Activated CD8-positive, alpha-beta memory T cell treated with anti-CD3 and anti-CD28 coated beads, Interleukin-2, amount 10 ng/mL, durations not matched to agents 7 days and 5 days (primary cell): ENCODE results near the gene DLD. TPM values are rescaled to one million over a fixed set of nuclear protein-coding genes. Genes with fewer than 3 reads are reported as not detected.
"Not testable (repeated sequence)": the region's sequence is repeated elsewhere in the genome, so short reads cannot be mapped to it uniquely, and the experiment has no call there.

Source experiments
- ATAC-seq: fragments of 150-1000 bp; cut with Tn5 transposase; one replicate; pipeline ENCODE4 v1.10.0; 2021; ENCODE audit warnings: moderate library complexity
- CTCF ChIA-PET: fragments of 350-600 bp; sonication (Branson Sonifier 250); formaldehyde crosslinking; loops from one replicate; lab custom pipeline; 2021; ENCODE audit warnings: antibody characterized with exemption; lab: Charles Lee
- DNase-seq: peaks from one replicate; pipeline ENCODE4 v3.0.0-alpha.2; 2020
- H3K27ac Mint-ChIP-seq: one replicate; pipeline ENCODE4 v1.8.0; 2021; ENCODE audit warnings: mild to moderate bottlenecking, mixed read lengths
- H3K27me3 Mint-ChIP-seq: one replicate; pipeline ENCODE4 v1.8.0; 2021; ENCODE audit warnings: mixed read lengths
- H3K36me3 Mint-ChIP-seq: one replicate; pipeline ENCODE4 v1.8.0; 2021; ENCODE audit warnings: mild to moderate bottlenecking, mixed read lengths
- H3K4me1 Mint-ChIP-seq: one replicate; pipeline ENCODE4 v1.8.0; 2021; ENCODE audit warnings: mixed read lengths
- H3K4me3 Mint-ChIP-seq: one replicate; pipeline ENCODE4 v1.8.0; 2021; ENCODE audit warnings: mild to moderate bottlenecking, moderate library complexity, mixed read lengths
- H3K9me3 Mint-ChIP-seq: one replicate; pipeline ENCODE4 v1.8.0; 2022; ENCODE audit warnings: low read depth, mixed read lengths
- total RNA-seq, 2 experiments: library from RNA; stranded (reverse); gene quantifications; one replicate each; pipeline ENCODE4 v1.2.3, GENCODE V29; 2021

The DLD gene
- total RNA-seq, 2 experiments from 2014 or later = 64.1 to 78.2 TPM

DNA sequence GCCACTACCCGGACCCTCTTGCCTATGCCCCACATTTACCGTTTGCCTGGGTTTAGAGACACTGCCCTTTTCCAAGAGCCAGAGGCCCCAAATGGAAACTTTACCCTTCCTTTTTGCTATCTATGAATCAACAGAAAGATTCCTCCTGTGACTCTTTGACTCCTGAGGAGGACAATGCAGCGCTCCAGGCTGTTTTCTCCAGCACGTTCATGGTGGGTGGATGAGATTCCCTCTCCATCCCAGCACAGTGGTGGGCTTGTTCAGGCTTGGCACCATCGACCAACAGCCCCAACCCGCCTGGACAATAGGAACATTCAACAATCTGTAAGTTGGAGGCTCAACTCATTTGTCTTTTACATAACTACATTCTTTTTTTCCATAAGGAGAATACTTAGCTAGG is 55.9 kb downstream of the DLD start:
- ATAC-seq (no peak), DNase-seq (no peak)
- H3K9me3 Mint-ChIP-seq = no peaks in the 10 kb centered on the region
- H3K4me1 Mint-ChIP-seq = no peaks in the 10 kb centered on the region
- CTCF ChIA-PET = no interaction called here
- peaks cover 11% of the 10 kb centered on the region for H3K27me3 Mint-ChIP-seq
- no peaks in the 10 kb centered on the region for H3K36me3 Mint-ChIP-seq
- no peak overlapping the region for H3K4me3 Mint-ChIP-seq
- no peak overlapping the region for H3K27ac Mint-ChIP-seq

DNA sequence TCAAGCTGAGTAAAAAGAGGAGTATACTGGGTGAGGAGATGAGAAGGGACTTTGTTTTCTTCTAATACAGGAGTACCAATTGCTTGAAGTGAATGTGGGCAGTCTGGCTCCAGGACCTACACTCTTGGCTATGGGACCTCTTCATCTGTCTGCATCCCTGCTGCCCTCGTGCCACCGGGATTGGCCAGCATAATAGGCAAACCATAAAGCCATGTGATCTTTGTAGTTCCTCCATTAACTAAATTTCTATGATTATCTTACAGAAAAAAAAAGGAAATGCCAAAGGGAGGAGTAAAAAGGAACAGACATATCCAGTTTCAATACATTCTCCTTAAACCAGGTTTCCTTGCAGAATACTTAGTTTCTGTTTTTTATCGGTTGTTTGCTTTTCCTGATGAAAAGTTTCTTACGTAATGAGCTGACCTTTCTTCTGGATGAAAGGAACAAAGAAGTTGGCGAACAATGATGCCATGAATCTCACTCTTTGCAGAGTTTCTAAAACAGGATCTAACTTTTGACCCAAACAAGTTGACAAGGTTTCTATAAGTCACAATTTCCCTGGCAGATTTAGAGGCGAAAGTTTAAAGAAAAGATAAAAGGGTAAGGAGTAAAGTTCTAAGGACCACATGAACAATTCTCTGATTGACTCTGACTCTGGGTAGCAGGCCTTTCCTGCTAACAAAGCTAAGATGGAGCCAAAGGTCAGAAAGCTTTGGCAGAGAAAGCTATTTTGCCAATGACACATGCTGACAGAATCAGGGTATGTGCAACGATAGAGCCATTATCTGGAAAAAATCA is 57.9 kb downstream of the DLD start:
- DNase-seq (no peak), ATAC-seq (no peak)
- Mint-ChIP-seq H3K27me3 (peaks cover 11% of the 10 kb centered on the region), H3K9me3 (no peaks in the 10 kb centered on the region), H3K27ac (no peak overlapping the region), H3K4me1 (no peaks in the 10 kb centered on the region), H3K4me3 (no peak overlapping the region), H3K36me3 (no peaks in the 10 kb centered on the region)
- CTCF ChIA-PET = no interaction called here

DNA sequence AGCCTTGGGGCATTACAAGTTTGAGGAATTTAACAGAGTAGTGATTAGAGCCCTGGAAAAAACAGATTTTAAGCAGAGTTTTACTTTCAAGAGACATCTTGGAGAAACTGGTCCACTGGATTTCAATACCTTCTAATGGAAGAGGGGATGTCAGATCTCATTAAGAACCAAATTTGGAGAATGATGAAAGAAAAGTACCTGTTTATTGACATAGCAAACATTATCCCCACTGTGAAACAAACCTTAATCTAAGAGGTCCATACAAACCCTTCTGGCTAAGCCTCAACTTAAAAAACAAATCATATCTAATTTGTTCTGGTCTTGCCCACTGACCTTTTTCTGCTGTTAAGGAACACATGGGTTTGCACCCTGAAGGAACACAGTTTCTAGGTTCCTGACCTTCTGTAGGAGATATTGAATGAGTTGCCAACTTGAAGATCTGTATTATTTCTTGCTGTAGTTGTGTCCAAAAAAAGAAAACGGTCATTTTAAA is 58.5 kb downstream of the DLD start:
- Mint-ChIP-seq H3K36me3 (no peaks in the 10 kb centered on the region), H3K9me3 (no peaks in the 10 kb centered on the region), H3K4me1 (no peaks in the 10 kb centered on the region), H3K27ac (no peak overlapping the region), H3K4me3 (no peak overlapping the region), H3K27me3 (peaks cover 11% of the 10 kb centered on the region)
- CTCF ChIA-PET = no interaction called here
- no peak for ATAC-seq
- DNase-seq = no peak

DNA sequence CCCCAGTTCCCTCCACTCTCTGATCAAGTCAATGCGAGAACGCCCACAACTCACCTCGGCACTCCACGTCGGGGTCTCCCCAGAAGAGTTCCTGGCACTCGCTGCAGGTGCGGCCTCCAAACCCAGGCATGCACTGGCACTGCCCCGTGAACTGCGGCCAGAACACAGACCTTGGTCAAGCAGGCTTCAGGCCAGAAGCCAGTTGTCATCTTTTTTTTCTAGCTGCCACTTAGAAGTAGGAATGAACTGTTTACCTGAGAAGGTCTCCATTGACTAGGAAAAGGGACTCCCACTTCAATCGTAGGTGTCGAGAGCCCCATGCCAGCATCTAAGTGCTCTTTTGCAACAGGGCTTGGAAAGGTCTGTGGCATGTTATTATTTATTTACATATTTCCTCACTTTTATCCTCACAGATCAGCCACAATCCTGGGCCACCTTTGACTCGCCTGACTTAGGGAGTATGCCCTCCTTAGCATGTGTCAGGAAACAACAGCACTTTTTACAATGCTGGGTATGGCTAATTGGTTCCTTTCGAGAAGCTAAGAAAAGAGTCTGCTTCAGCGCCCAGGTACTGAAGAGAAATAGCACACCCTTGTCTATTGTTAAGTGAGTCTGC is 60.3 kb downstream of the DLD start:
- Mint-ChIP-seq H3K9me3 (no peaks in the 10 kb centered on the region), H3K4me1 (no peaks in the 10 kb centered on the region), H3K4me3 (no peak overlapping the region), H3K27ac (no peak overlapping the region), H3K36me3 (no peaks in the 10 kb centered on the region), H3K27me3 (peaks cover 15% of the 10 kb centered on the region)
- ATAC-seq (no peak), DNase-seq (no peak)
- CTCF ChIA-PET = no interaction called here

DNA sequence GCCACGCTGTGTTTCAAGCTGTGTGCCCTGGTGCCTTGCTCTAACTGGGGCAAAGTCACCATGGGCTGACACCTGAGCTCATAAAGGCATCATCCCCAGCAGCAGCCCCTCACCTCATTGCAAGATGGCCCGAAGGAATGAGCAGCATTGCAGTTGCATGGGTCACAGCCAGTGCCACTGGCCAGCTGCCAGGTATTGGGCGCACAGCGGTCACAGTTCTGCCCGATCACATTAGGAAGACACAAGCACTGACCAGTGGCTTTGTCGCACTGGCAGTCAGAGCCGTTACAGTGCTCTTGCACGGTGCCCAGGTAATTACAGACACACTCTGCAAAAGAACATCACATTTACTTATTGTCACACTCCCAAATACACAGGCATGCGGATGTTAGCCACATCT is 60.9 kb downstream of the DLD start:
- Mint-ChIP-seq H3K4me3 (no peak overlapping the region), H3K27me3 (peaks cover 19% of the 10 kb centered on the region), H3K36me3 (no peaks in the 10 kb centered on the region), H3K4me1 (no peaks in the 10 kb centered on the region), H3K9me3 (no peaks in the 10 kb centered on the region), H3K27ac (no peak overlapping the region)
- CTCF ChIA-PET = no interaction called here
- ATAC-seq (no peak), DNase-seq (no peak)

DNA sequence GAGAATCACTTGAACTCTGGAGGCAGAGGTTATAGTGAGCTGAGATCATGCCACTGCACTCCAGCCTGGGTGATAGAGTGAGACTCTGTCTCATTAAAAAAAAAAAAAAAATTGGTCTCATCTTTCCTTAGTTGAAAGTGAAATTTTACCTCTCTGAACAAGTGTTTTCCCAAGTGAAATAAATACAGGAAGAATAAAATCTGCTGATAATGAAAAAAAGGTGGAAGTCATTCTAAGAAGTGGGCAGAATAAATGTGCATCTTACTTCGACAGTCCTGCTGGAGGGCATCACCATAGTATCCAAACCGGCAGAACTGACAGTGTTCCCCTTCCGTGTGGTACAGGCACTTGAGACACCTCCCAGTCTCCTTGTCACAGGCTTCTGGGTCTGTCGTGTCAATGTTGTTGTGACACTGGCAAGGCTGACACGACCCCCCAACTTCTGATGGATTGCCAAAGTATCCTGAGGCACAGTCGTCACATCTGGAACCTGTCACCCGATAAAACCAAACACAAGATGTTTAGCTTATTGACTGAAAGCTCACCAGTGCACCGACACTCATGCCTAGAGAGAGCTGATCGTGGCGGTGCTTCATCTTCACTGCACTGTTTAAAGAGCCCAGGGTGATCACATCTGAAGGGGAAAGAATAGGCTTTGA is 62.4 kb downstream of the DLD start:
- ATAC-seq = no peak
- H3K27ac Mint-ChIP-seq = no peak overlapping the region
- no peaks in the 10 kb centered on the region for H3K9me3 Mint-ChIP-seq
- no peak for DNase-seq
- H3K4me1 Mint-ChIP-seq = no peaks in the 10 kb centered on the region
- peaks cover 27% of the 10 kb centered on the region for H3K27me3 Mint-ChIP-seq
- CTCF ChIA-PET = no interaction called here
- no peaks in the 10 kb centered on the region for H3K36me3 Mint-ChIP-seq
- no peak overlapping the region for H3K4me3 Mint-ChIP-seq

DNA sequence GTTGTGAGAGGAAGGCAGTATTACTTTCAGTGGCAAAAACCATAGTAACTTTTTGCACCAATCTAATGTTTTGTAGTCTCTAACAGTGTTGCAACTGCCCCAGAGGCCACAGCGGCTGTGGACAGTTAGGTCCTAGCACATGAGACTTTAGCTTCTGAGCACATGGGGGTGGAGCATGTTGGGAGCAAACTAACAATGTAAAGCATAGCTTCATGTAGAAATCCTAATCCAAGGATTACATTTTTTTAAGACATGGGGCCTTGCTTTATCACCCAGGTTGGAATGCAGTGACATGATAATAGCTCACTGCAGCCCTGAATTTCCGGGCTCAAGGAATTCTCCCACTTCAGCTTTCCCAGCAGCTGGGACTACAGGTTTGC is 62.9 kb downstream of the DLD start:
- Mint-ChIP-seq H3K36me3 (no peaks in the 10 kb centered on the region), H3K27me3 (peaks cover 26% of the 10 kb centered on the region), H3K9me3 (no peaks in the 10 kb centered on the region), H3K4me3 (no peak overlapping the region), H3K4me1 (no peaks in the 10 kb centered on the region), H3K27ac (no peak overlapping the region)
- DNase-seq (no peak), ATAC-seq (no peak)
- CTCF ChIA-PET = no interaction called here

DNA sequence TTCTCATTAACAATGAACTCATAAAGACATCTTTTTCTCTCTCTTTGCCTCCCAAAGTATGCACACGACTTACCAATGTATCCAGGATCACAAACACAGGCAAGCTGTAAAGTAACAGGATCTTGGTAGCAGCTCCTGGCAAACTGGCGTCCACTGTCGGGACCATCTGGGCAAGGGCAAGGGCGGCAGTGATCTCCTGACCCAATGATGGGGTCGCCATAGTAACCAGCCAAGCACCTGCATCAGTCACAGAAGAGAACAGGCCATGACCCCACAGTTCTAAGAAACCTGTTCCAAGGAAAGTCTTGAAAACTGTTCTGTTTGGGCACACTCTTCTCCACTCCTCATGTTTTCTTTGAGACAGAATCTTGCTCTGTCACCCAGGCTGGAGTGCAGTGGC is 64.4 kb downstream of the DLD start:
- Mint-ChIP-seq H3K27me3 (peaks cover 19% of the 10 kb centered on the region), H3K4me3 (no peak overlapping the region), H3K9me3 (no peaks in the 10 kb centered on the region), H3K36me3 (no peaks in the 10 kb centered on the region), H3K27ac (no peak overlapping the region), H3K4me1 (no peaks in the 10 kb centered on the region)
- CTCF ChIA-PET = no interaction called here
- no peak for ATAC-seq
- no peak for DNase-seq

DNA sequence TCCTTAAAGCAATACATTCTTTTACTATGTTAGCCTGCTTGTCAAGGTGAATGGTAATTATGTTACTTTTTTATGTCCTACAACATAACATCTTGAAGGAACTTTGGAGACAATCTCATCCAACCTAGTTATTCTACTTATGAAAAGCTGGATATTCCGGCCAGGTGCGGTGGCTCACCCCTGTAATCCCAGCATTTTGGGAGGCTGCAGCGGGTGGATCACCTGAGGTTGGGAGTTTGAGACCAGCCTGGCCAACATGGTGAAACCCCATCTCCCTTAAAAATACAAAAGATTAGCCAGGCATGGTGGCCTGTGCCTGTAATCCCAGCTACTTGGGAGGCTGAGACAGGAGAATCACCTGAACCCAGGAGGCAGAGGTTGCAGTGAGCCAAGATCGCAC is 66.0 kb downstream of the DLD start:
- ATAC-seq, H3K27ac Mint-ChIP-seq, CTCF ChIA-PET, DNase-seq, H3K9me3 Mint-ChIP-seq, H3K4me3 Mint-ChIP-seq, H3K4me1 Mint-ChIP-seq, H3K36me3 Mint-ChIP-seq: not testable (repeated sequence)
- peaks cover 19% of the 10 kb centered on the region for H3K27me3 Mint-ChIP-seq

DNA sequence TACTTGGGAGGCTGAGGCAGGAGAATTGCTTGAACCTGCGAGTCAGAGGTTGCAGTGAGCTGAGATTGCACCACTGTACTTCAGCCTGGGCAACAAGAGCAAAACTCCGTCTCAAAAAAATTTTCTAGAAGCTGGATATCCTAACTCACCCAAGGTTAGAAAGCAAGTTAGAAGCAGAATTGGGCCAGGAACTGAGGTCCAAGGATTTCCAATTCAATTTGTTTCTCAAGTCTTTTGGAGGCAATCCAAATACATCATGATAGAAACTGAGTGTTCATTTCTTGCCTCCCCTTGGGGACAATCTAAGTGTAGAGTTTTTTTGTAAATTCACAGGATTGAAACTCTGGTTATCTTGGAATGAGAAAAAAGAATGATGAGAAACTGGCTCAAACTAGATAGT is 66.5 kb downstream of the DLD start:
- ATAC-seq = no peak
- H3K27ac Mint-ChIP-seq = no peak overlapping the region
- H3K4me1 Mint-ChIP-seq = no peaks in the 10 kb centered on the region
- DNase-seq = no peak
- CTCF ChIA-PET = no interaction called here
- peaks cover 19% of the 10 kb centered on the region for H3K27me3 Mint-ChIP-seq
- no peaks in the 10 kb centered on the region for H3K9me3 Mint-ChIP-seq
- H3K4me3 Mint-ChIP-seq = no peak overlapping the region
- no peaks in the 10 kb centered on the region for H3K36me3 Mint-ChIP-seq

DNA sequence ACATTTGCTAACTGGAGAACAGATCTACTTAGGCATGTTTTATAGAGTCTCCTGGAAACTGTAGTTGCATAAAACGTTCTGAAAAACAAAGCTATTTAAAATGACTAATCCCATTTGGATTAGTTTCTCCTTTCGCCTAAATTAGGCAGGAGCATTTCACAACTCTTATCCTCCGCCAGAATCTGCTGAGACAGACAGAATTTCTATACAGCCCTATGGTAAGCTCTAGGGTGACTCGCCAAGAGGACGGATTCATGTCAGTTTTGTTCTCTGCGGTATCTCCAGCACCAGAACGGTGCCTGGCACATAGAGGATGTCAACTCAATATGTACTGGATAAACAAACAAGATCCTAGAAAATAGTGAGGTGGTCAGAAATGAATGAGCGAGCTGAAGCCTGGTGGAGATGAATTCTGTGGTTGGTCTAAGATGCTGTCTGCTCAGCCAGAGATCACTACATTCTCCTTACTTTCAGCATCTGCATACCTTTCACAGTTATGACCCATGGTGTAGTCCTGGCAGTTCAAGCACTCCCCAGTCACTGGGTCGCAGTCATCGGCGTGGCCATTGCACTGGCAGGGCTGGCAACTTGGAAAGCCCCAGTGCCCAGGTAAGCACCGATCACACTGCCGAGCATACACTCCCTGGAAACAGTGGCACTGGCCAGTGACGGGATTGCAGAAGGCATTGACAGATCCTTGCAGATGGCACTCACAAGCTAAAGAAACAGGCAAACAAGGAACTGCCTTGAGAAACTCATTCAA is 68.0 kb downstream of the DLD start:
- CTCF ChIA-PET = no interaction called here
- H3K9me3 Mint-ChIP-seq = no peaks in the 10 kb centered on the region
- no peak for ATAC-seq

DNA sequence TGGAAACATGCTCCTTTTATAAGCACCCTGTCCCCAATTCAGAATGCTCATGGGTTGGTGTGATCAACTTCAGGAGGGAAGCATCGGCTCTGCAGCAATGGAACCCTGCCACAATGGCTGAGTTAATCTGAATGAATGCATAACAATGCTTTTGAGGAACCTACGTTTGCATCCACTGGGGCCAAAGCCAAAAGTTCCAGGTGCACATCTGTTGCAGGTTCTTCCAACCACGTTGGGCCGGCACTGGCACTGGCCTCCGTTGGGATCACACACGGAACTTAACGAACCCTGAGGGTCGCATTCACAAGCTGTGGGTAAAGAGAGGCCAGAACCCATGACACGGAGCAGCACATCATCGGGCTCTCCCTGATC is 68.5 kb downstream of the DLD start:
- no peak overlapping the region for H3K27ac Mint-ChIP-seq
- H3K9me3 Mint-ChIP-seq = no peaks in the 10 kb centered on the region
- H3K4me1 Mint-ChIP-seq = no peaks in the 10 kb centered on the region
- H3K27me3 Mint-ChIP-seq = peaks cover 19% of the 10 kb centered on the region
- CTCF ChIA-PET = no interaction called here
- DNase-seq (no peak), ATAC-seq (no peak)
- H3K36me3 Mint-ChIP-seq = no peaks in the 10 kb centered on the region
- H3K4me3 Mint-ChIP-seq = no peak overlapping the region

More for the DNA sequence above, 68.0 kb downstream of the DLD start:
- no peak for DNase-seq
- Mint-ChIP-seq H3K27me3 (peaks cover 19% of the 10 kb centered on the region), H3K27ac (no peak overlapping the region), H3K4me3 (no peak overlapping the region), H3K4me1 (no peaks in the 10 kb centered on the region), H3K36me3 (no peaks in the 10 kb centered on the region)

DNA sequence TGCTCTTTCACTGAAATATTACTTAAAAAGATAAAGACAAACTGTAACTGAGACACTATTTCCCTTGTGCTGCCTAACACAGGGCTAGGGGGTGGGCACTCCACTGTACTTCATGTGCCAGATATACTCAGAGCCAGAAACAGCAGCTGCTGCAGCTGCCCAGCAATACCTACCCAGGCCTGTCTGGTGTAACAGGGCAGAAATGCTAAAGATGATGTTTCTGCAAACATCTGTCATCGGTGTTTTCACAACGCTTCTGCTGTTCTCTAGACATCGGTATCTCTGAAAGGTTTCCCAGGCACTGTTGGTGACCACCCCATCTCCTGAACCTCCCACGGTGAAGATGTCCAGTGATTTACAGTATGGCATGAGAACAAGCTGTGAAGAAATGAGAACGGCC is 69.3 kb downstream of the DLD start:
- H3K4me1 Mint-ChIP-seq = no peaks in the 10 kb centered on the region
- no peak for DNase-seq
- ATAC-seq = no peak
- H3K36me3 Mint-ChIP-seq = no peaks in the 10 kb centered on the region
- no peak overlapping the region for H3K27ac Mint-ChIP-seq
- no peak overlapping the region for H3K4me3 Mint-ChIP-seq
- peaks cover 18% of the 10 kb centered on the region for H3K27me3 Mint-ChIP-seq
- no peaks in the 10 kb centered on the region for H3K9me3 Mint-ChIP-seq
- CTCF ChIA-PET = no interaction called here
